Type B pancreatic cell (in vitro differentiated cells): ENCODE results near the gene UBE3B. TPM values are rescaled to one million over a fixed set of nuclear protein-coding genes. Genes with fewer than 3 reads are reported as not detected.

Experiments
- DNase-seq: peaks from one replicate; pipeline ENCODE4 v3.0.0; 2021; ENCODE audit warnings: mixed read lengths; ENCODE audit not compliant: unreplicated experiment; ENCODE audit errors: extremely low spot score
- H3K27ac Mint-ChIP-seq: 2 replicates; pipeline ENCODE4 v1.8.0; 2021; ENCODE audit warnings: mild to moderate bottlenecking, mixed read lengths
- H3K27me3 Mint-ChIP-seq: 2 replicates; pipeline ENCODE4 v1.8.0; 2021; ENCODE audit warnings: mixed read lengths
- H3K36me3 Mint-ChIP-seq: 2 replicates; pipeline ENCODE4 v1.8.0; 2021; ENCODE audit warnings: mixed read lengths
- H3K4me1 Mint-ChIP-seq: one replicate; pipeline ENCODE4 v1.8.0; 2021; ENCODE audit warnings: mixed read lengths; ENCODE audit not compliant: unreplicated experiment
- H3K4me3 Mint-ChIP-seq: 2 replicates; pipeline ENCODE4 v1.8.0; 2021; ENCODE audit warnings: mild to moderate bottlenecking, mixed read lengths
- H3K9me3 Mint-ChIP-seq: 2 replicates; pipeline ENCODE4 v1.8.0; 2021; ENCODE audit warnings: mixed read lengths
- CTCF ChIP-seq: fragments of 200-600 bp; sonication (generic); conservative IDR thresholded peaks from 2 replicates; pipeline ENCODE4 v1.5.0; 2021; ENCODE audit warnings: antibody characterized with exemption, mild to moderate bottlenecking
- total RNA-seq: library from RNA; stranded (reverse); gene quantifications from 2 replicates; pipeline ENCODE4 v1.2.1, GENCODE V29; 2021; ENCODE audit warnings: low replicate concordance

The UBE3B gene
- total RNA-seq, 1 donor from 2014 or later = 41.3 TPM

- Mint-ChIP-seq H3K27me3 (no peaks in the 10 kb centered on the region), H3K4me3 (no peak overlapping the region), H3K27ac (no peak overlapping the region), H3K4me1 (no peaks in the 10 kb centered on the region), H3K9me3 (no peaks in the 10 kb centered on the region), H3K36me3 (peaks cover 10% of the 10 kb centered on the region)
- no peak for DNase-seq
- TF ChIP-seq CTCF = no peak
These were observed 89.0 kb downstream of the UBE3B start for GRCh38 chr12:109566424-109566823.

- no peak overlapping the region for H3K4me3 Mint-ChIP-seq
- H3K27ac Mint-ChIP-seq = no peak overlapping the region
- no peaks in the 10 kb centered on the region for H3K9me3 Mint-ChIP-seq
- TF ChIP-seq CTCF = no peak
- H3K4me1 Mint-ChIP-seq = no peaks in the 10 kb centered on the region
- no peak for DNase-seq
- H3K27me3 Mint-ChIP-seq = no peaks in the 10 kb centered on the region
- H3K36me3 Mint-ChIP-seq = peaks cover 10% of the 10 kb centered on the region
These were observed 89.9 kb downstream of the UBE3B start for GRCh38 chr12:109567296-109567695.

- Mint-ChIP-seq H3K4me1 (peaks cover 6% of the 10 kb centered on the region), H3K36me3 (peaks cover 10% of the 10 kb centered on the region), H3K9me3 (no peaks in the 10 kb centered on the region), H3K4me3 (no peak overlapping the region), H3K27me3 (no peaks in the 10 kb centered on the region), H3K27ac (no peak overlapping the region)
- no peak for DNase-seq
- no peak for TF ChIP-seq CTCF
These were observed 90.5 kb downstream of the UBE3B start for GRCh38 chr12:109567967-109568366.

GRCh38 chr12:109568486-109568885, 91.1 kb downstream of the UBE3B start:
- TF ChIP-seq CTCF = no peak
- no peak overlapping the region for H3K4me3 Mint-ChIP-seq
- H3K27ac Mint-ChIP-seq = no peak overlapping the region
- no peaks in the 10 kb centered on the region for H3K27me3 Mint-ChIP-seq
- no peak for DNase-seq
- peaks cover 8% of the 10 kb centered on the region for H3K4me1 Mint-ChIP-seq
- no peaks in the 10 kb centered on the region for H3K9me3 Mint-ChIP-seq
- H3K36me3 Mint-ChIP-seq = peaks cover 10% of the 10 kb centered on the region

GRCh38 chr12:109571773-109572505, 94.5 kb downstream of the UBE3B start:
- no peaks in the 10 kb centered on the region for H3K9me3 Mint-ChIP-seq
- H3K4me3 Mint-ChIP-seq = peak overlapping the region; percentile 97
- H3K36me3 Mint-ChIP-seq = peaks cover 7% of the 10 kb centered on the region
- DNase-seq = no peak
- no peak for TF ChIP-seq CTCF
- H3K4me1 Mint-ChIP-seq = peaks cover 18% of the 10 kb centered on the region
- no peaks in the 10 kb centered on the region for H3K27me3 Mint-ChIP-seq
- peak overlapping the region; percentile 39 for H3K27ac Mint-ChIP-seq
